Prostate gland (tissue), 2 donors: ENCODE measurements around the gene UTP11.

Experiments
- CTCF ChIP-seq, 4 experiments: fragments of 200-600 bp in 2 of 4; fragments of 450-650 bp in 2 of 4; sonication (generic) in 2 of 4; IDR thresholded peaks; 1 replicate in 3 of 4; 2 replicates in 1 of 4; pipeline ENCODE4 v1.5.1; 2016 to 2019; ENCODE audit warnings: antibody characterized with exemption in 4 of 4, mild to moderate bottlenecking in 2 of 4, moderate library complexity in 2 of 4
- POLR2AphosphoS5 ChIP-seq: sonication (generic); formaldehyde crosslinking; IDR thresholded peaks from one replicate; pipeline ENCODE4 v1.6.1; 2017; ENCODE audit warnings: antibody characterized with exemption

- peak in 3 of 4 experiments; percentile 18 to 44 (median 42) for TF ChIP-seq CTCF (IDR thresholded peaks at IDR 0.05)
- TF ChIP-seq POLR2AphosphoS5: no peak
These were observed 6.4 kb downstream of the UTP11 start for GRCh38 chr1:38018864-38019343.
